ENCODE data around the gene RPUSD4. TPM values are rescaled to one million over a fixed set of nuclear protein-coding genes. Genes with fewer than 3 reads are reported as not detected.

RPUSD4 gene
- total RNA-seq, 1 donor from 2014 or later = 46.7 TPM

GRCh38 chr11:126190792-126191191, 20.7 kb downstream of the RPUSD4 start:
- Histone ChIP-seq H3K79me2 (ENCODE audit: low read depth) (no peaks in the 10 kb centered on the region), H3K9me3 (ENCODE audit: low read depth) (no peaks in the 10 kb centered on the region), H3K27ac (no peak overlapping the region), H3K27me3 (no peaks in the 10 kb centered on the region), H4K20me1 (ENCODE audit: low read depth) (peaks cover 6% of the 10 kb centered on the region), H3K4me1 (no peaks in the 10 kb centered on the region), H3F3A (ENCODE audit: low read depth) (peaks cover 4% of the 10 kb centered on the region), H3K4me2 (no peak overlapping the region), H3K36me3 (no peaks in the 10 kb centered on the region), H2AFZ (replicated peaks) (no peak overlapping the region), H3K9ac (no peak overlapping the region), H3K4me3 (no peak overlapping the region)
- TF ChIP-seq CTCF (IDR thresholded peaks at IDR 0.05) (no peak), EZH2 (IDR thresholded peaks at IDR 0.05) (no peak), EZH2phosphoT487 (IDR thresholded peaks at IDR 0.05) (no peak)
- Mint-ChIP-seq H3K9me3 (peaks cover under 1% of the 10 kb centered on the region), H3K4me3 (no peak overlapping the region), H3K4me1 (peaks cover 52% of the 10 kb centered on the region), H3K27ac (no peak overlapping the region), H3K36me3 (peaks cover 18% of the 10 kb centered on the region), H3K27me3 (ENCODE audit: insufficient read depth, low read depth) (peaks cover 11% of the 10 kb centered on the region)
- DNase-seq (ENCODE audit: low spot score) = no peak

- Histone ChIP-seq H3K9ac (no peak overlapping the region), H2AFZ (replicated peaks) (no peak overlapping the region), H3K9me3 (ENCODE audit: low read depth) (no peaks in the 10 kb centered on the region), H3K36me3 (no peaks in the 10 kb centered on the region), H3K27ac (no peak overlapping the region), H3K27me3 (no peaks in the 10 kb centered on the region), H3K4me2 (no peak overlapping the region), H3K4me3 (no peak overlapping the region), H3F3A (ENCODE audit: low read depth) (no peaks in the 10 kb centered on the region), H4K20me1 (ENCODE audit: low read depth) (peaks cover 6% of the 10 kb centered on the region), H3K79me2 (ENCODE audit: low read depth) (no peaks in the 10 kb centered on the region), H3K4me1 (no peaks in the 10 kb centered on the region)
- H3K4me3 Mint-ChIP-seq = no peak overlapping the region
- DNase-seq (ENCODE audit: low spot score) = no peak
- H3K4me1 Mint-ChIP-seq = peaks cover 67% of the 10 kb centered on the region
- no peaks in the 10 kb centered on the region for H3K9me3 Mint-ChIP-seq
- peaks cover 11% of the 10 kb centered on the region for H3K27me3 Mint-ChIP-seq (ENCODE audit: insufficient read depth, low read depth)
- H3K36me3 Mint-ChIP-seq = peaks cover 9% of the 10 kb centered on the region
- no peak for TF ChIP-seq EZH2phosphoT487 (IDR thresholded peaks at IDR 0.05)
- no peak for TF ChIP-seq CTCF (IDR thresholded peaks at IDR 0.05)
- no peak for TF ChIP-seq EZH2 (IDR thresholded peaks at IDR 0.05)
- no peak overlapping the region for H3K27ac Mint-ChIP-seq
Measured at GRCh38 chr11:126189109-126189929, 22.1 kb downstream of the RPUSD4 start.

DNA sequence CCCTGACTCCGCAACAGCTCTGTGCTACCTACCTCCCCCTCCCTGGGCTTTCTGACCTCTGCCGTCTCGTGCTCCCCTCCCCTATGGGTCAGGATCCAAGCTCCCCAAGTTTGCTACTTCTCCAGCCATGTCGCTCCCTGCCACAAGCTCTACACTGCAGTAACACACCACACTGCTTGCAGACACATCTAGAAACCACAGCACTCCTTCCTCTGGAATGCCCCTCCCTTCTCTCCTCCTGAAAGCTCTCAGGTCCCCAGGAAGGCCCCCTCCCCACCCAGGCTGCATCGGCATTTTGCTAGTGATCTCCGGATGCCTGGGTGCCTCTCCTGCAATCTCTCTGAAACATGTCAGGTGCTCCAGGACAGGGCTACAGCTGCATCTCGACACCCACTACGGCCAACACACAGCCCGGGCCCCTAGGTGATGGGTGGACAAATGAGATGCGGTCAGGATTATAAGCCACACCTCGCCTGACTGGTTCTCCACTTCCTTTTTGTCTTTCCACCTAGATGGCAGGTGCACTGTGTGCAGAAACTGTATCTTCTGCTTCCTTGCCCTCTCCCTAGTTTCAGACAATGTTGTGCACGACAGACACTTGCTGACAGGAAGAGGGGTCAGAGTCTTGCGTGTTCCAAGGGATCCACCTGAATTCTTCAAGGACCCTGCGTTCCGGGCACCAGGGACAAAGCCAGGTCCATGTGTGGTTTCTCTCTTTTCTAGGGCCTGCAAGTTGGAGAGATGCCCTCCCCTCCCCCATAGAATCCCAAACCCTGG, 22.9 kb downstream of the RPUSD4 start:
- Histone ChIP-seq H3K9me3 (ENCODE audit: low read depth) (no peaks in the 10 kb centered on the region), H3K79me2 (ENCODE audit: low read depth) (no peaks in the 10 kb centered on the region), H3K4me3 (no peak overlapping the region), H2AFZ (replicated peaks) (no peak overlapping the region), H3K4me1 (no peaks in the 10 kb centered on the region), H3K27ac (no peak overlapping the region), H3F3A (ENCODE audit: low read depth) (no peaks in the 10 kb centered on the region), H3K36me3 (no peaks in the 10 kb centered on the region), H3K27me3 (no peaks in the 10 kb centered on the region), H3K9ac (no peak overlapping the region), H3K4me2 (no peak overlapping the region), H4K20me1 (ENCODE audit: low read depth) (peaks cover 3% of the 10 kb centered on the region)
- Mint-ChIP-seq H3K9me3 (no peaks in the 10 kb centered on the region), H3K27ac (peak overlapping the region; percentile 48), H3K27me3 (ENCODE audit: insufficient read depth, low read depth) (peaks cover 13% of the 10 kb centered on the region), H3K36me3 (peaks cover 8% of the 10 kb centered on the region), H3K4me1 (peaks cover 66% of the 10 kb centered on the region), H3K4me3 (no peak overlapping the region)
- no peak for TF ChIP-seq CTCF (IDR thresholded peaks at IDR 0.05)
- no peak for TF ChIP-seq EZH2 (IDR thresholded peaks at IDR 0.05)
- TF ChIP-seq EZH2phosphoT487 (IDR thresholded peaks at IDR 0.05) = no peak
- no peak for DNase-seq (ENCODE audit: low spot score)
